Raji (cell line): ENCODE measurements around the gene KRT83.

Experiments used
- POLR2A ChIP-seq: IDR thresholded peaks from 2 replicates; pipeline ENCODE4 v1.6.1; 2011; ENCODE audit warnings: low read depth, low read length, control low read depth; ENCODE audit not compliant: insufficient read depth

Gene KRT83

GRCh38 chr12:52308806-52309425 is 12.3 kb downstream of the KRT83 start:
- TF ChIP-seq POLR2A: no peak

DNA sequence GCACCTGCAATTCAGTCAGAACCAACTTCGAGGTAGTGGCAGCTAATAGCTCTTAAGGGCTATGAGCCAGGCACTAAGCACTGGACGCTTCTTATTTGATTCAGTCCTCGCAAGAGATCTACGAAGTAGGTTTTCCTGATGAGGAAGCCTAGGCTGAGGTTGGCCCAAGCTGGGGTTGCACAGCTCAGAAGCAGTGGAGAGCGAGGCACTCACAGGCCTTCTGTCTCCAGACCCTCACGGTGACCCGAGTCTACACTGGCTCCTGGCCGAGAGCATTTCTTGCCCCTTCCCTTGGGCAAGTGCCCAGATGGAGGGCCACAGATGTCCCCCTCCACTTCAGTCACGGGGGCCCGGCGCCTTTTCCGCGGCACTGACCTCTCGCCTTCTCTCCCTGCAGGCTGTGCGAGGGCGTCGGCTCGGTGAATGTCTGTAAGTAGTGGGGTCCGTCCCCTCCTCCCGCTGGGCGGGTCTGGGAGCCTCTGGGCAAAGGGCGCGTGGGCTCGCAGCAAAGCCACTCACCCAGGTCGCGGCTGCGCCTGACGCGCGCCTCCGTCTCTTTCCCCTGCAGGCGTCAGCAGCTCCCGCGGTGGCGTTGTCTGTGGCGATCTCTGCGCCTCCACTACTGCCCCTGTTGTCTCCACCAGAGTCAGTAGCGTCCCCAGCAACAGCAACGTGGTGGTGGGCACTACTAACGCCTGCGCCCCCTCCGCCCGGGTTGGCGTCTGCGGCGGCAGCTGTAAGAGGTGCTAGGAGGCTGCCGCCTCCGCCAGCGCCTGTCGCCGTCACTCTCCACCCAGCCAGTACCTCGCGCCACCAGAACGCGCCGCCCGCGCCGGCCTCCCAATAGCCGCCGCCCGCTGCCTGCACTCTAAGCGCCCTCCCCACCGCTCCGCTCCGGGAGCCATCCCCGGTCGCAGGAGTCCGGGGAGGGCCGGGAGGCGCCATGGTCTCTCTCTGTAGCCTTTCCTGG is 13.1 kb downstream of the KRT83 start:
- no peak for TF ChIP-seq POLR2A

DNA sequence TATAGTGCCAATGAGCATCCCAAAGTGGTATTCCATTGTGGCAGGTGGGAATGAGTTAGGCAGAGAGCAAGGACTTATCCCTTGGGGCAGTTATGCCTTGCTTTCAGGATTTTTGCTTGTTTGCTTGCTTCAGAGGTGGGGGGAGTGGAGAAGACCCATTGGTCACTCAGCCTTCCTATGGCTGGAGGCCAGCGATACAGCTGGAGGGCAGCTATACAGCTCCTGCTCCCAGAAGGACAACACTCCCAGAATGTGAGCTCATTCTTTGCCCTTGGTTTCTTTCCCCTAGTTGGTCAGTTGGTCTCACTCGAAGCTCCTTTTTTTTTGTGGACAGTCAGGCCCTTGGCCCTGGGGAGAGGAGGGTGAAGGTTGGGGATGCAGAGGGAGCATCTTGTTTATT is 14.5 kb downstream of the KRT83 start:
- TF ChIP-seq POLR2A: no peak

DNA sequence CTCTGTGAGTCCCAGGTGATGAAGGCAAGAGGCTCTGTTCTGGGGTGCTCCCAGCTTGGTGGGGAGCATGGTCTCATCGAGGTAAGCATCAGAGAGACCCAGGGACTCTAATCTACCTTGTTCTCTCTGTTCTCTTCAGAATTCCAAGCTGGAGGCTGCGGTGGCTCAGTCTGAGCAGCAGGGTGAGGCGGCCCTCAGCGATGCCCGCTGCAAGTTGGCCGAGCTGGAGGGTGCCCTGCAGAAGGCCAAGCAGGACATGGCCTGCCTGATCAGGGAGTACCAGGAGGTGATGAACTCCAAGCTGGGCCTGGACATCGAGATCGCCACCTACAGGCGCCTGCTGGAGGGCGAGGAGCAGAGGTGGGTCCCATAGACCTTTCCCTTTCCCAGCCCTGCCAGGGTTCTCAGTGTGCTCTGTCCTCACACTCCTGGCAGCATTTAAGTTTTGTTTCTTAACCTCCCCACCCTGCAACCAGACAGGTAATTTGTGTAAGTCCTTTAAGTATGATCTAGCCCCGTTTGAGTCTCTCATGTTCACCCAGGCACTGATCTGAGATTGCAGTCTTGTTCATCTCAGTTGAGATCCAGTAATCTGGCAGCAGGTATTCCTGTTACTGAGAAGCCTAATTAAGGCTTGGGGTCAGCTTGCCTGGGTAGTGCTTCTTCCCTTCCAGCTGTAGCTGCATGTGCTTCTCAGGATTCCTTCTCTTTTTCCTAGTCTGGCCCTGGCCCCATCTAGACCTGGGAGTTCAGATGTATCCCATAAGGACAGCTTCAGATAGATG is 15.1 kb downstream of the KRT83 start:
- no peak for TF ChIP-seq POLR2A

- TF ChIP-seq POLR2A: no peak
Observed at GRCh38 chr12:52300796-52301691, 20.2 kb downstream of the KRT83 start.

- TF ChIP-seq POLR2A: no peak
Observed at GRCh38 chr12:52298677-52299190, 22.5 kb downstream of the KRT83 start.

- no peak for TF ChIP-seq POLR2A
Observed at GRCh38 chr12:52296572-52297215, 24.5 kb downstream of the KRT83 start.

- TF ChIP-seq POLR2A: no peak
Observed at GRCh38 chr12:52295663-52296062, 25.5 kb downstream of the KRT83 start.

GRCh38 chr12:52294803-52295202 is 26.4 kb downstream of the KRT83 start:
- TF ChIP-seq POLR2A: no peak

DNA sequence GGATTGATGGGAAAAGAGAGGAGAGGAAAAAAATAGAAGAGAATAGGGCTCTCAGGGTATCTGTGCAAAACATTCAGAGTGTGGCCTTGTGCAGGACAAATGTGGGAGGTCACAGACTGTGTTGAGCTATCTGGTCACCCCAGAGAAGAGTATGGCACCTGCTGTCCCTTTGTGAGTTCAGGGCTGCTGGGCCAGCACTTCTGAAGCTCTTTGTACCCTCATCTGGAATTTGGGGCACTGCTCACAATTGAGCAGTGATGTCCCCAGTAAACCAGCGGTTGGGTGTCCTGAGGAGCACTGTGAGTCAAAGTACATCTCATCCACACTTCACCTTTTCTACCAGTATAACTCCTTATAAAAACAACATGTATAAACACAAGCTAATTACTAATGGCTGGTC is 27.3 kb downstream of the KRT83 start:
- no peak for TF ChIP-seq POLR2A

GRCh38 chr12:52291267-52291935 is 29.8 kb downstream of the KRT83 start, which contains the start of gene KRT81:
KRT81 (minus strand) TSS chr12:52291534; CDS start chr12:52291465, 69 bp downstream.
- TF ChIP-seq POLR2A: no peak

GRCh38 chr12:52285851-52286530 is 35.2 kb downstream of the KRT83 start:
- TF ChIP-seq POLR2A: no peak

DNA sequence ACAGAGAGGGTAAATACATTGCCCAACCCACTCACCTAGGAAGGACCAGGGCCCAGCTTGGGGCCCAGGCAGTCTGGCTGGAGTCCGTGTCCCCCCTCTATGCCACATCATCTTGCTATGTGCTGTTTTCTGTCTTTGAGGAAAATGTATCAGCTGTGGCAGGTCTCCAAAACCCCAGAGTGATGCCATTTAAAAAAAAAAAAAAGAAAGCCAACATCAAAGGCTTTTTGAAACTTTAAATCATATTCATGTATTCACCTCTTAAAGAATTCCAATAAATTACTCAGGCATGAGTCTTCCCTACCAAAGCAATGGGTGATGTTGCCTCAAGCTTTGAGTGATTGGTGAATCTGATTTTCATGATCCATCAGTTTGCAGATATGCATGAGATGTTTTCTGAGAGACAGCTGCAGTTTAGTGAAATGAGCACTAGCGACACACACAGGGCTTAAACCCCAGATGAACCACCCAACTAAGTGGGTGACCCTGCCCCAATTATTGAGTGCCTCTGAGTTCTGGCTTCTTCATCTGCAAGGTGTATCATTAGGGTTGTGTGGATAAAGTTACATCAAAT is 35.9 kb downstream of the KRT83 start:
- TF ChIP-seq POLR2A: no peak
